GM12864 (cell line): Measurements from ENCODE around the gene TECPR1.

ENCODE experiments used
- DNase-seq: peaks from one replicate; pipeline ENCODE4 v3.0.0-alpha.2; 2011; ENCODE audit warnings: low read depth
- H3K4me3 ChIP-seq: 2 replicates; pipeline ENCODE4 v1.5.1; 2011; ENCODE audit warnings: mild to moderate bottlenecking, low read depth, low read length, control low read depth
- TF ChIP-seq, protein P1 (sequence below): IDR thresholded peaks from 2 replicates; pipeline ENCODE4 v1.5.1; 2011; ENCODE audit warnings: low read depth, mild to moderate bottlenecking, moderate library complexity, low read length, control low read depth, inconsistent platforms; ENCODE audit errors: missing control alignments

TECPR1 gene

DNA sequence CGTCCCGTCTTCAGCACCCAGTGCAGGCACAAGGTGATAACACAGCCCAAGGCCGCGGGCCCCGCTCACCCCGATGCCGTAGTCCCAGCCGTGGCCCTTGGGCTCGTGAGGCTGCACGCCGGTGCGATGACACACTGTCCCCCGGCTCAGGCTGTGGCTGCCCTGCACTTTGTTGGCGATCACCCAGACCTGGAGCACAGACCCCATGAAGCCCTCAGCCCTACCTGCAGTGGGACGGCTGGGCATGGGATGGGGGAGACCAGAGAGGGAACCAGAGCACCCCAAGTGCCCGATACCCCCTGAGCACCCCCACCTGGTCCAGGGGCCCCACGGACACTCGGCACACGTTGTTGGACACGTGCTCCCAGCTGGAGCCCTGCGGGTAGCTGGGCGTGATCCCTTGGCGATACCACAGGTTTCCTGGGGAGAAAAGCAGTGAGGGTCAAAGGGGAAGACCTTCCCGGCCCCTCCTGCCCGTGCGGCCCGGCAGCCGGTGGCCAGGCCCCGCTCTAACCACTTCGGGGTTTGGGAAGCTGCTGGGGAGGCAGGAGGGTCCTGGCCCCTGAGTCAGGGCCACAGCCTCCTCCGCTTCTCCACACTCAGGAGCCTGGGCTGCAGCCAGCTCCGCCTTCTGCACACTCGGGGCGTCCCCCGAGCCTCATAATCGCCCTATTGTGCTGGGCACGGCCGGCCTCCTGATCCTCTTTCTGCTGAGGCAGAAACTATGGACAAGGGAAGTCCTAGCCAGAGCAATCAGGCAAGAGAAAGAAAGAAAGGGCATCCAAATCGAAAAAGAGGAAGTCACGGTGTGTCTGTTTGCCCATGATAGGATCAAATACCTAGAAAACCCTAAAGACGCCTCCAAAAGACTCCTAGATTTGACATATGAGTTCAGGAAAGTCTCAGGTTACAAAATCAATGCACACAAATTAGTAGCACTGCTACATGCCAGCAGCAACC is 34.1 kb downstream of the TECPR1 start:
- no peak for DNase-seq
- TF ChIP-seq, protein P1, sequence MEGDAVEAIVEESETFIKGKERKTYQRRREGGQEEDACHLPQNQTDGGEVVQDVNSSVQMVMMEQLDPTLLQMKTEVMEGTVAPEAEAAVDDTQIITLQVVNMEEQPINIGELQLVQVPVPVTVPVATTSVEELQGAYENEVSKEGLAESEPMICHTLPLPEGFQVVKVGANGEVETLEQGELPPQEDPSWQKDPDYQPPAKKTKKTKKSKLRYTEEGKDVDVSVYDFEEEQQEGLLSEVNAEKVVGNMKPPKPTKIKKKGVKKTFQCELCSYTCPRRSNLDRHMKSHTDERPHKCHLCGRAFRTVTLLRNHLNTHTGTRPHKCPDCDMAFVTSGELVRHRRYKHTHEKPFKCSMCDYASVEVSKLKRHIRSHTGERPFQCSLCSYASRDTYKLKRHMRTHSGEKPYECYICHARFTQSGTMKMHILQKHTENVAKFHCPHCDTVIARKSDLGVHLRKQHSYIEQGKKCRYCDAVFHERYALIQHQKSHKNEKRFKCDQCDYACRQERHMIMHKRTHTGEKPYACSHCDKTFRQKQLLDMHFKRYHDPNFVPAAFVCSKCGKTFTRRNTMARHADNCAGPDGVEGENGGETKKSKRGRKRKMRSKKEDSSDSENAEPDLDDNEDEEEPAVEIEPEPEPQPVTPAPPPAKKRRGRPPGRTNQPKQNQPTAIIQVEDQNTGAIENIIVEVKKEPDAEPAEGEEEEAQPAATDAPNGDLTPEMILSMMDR, result no peak
- H3K4me3 ChIP-seq, result no peak overlapping the region

DNA sequence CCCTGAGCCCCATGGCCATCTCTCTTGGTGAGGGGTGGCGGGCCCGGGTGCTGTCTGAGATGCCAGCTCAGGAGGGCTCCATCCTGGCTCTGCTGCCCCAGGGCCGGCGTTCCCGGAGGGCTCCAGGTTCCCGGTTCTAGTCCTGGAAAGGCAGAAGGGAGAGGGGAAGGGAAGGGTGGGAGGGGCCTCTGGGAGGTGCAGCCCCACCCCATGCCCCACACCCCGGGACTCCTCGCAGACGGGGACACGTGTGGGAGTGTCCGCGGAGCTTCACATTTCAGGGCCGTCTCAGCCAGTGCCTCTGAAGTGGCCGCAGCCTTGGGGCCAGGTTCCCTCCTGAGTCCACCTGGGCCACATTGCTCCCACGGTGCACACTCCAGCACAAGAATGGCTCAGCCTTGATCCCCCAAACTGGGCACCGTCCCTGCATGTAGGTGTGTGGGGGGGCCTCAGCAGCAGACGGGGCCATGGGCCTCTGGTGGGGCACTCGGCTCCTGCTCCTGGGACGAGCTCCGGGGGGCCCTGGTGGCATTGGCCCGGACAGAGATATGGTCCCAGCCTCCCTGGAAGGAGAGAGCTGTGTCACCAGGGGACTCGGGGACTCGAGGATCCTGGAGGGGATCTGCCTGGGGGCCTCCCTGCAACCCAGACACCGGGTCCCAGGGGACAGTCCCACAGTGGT is 35.0 kb downstream of the TECPR1 start:
- no peak for DNase-seq
- no peak overlapping the region for H3K4me3 ChIP-seq
- TF ChIP-seq, protein P1, result no peak

DNA sequence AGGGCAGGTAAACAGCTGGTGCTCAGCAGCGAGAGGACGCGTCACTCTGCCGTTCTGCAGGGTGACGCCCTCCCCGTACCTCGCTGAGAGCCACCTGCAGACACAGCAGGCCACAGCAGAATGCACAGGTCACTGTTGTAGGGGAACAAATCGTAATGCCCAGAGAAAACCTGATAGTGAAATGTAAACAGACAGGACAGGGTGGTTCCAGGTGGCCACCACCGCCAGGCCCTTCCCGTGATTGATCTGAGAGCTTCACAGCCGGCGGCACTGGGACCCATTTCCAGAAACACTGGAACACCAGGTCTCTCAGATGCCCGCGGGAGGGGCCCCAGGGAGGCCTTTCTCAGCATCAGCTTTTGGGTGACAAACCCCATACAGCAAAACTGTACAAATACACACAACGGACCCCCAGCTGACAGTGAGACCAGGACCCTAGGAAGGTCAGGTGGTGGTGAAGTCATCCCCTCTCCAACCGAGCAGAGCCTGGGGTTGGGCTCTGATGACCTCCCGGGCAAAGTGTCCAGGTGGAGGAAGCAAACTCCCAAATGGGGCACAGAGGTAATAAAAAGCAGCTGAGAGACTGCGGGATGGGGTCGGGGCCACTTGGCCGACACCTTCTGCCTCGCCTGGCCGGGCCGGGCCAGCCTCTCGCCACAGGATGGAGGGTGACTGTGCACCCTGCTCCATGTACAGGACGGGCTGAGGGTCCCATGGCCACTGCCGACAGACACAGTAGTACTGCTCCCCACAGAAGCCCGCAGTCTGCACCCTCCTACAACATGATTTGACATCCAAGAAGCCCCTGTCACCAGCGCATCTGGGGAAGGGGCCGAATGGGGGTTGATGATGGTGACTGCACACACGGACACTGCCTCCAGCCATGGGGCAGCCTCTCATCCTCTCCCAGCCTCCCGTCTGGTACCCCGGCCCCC is 36.2 kb downstream of the TECPR1 start:
- TF ChIP-seq, protein P1, result no peak
- DNase-seq, result no peak
- no peak overlapping the region for H3K4me3 ChIP-seq

DNA sequence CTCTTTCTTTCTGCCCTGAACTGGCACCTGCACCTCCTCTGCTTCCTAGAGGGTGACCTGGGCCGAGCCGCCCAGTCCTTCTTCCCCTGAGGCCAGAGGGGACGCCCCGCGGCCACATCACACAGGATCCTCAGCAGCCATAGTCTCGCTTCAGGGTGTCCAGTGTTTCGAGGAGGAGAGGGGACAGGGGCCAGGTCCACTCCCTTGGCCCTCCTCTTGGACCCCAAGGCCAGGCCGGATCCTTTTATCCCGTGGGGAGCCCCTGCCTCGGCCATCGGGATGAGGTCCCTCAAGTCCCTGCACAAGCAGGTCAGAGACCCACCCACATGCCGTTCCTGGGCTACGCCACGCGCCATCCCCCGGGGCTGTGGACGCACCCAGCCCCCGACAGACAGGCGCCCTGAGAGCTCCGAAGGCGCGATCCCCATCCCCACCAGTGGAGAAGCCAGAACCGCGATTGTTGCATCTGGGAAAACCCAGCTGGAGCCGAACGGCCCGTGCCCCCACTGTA is 37.2 kb downstream of the TECPR1 start:
- no peak for DNase-seq
- no peak overlapping the region for H3K4me3 ChIP-seq
- TF ChIP-seq, protein P1, result no peak

DNA sequence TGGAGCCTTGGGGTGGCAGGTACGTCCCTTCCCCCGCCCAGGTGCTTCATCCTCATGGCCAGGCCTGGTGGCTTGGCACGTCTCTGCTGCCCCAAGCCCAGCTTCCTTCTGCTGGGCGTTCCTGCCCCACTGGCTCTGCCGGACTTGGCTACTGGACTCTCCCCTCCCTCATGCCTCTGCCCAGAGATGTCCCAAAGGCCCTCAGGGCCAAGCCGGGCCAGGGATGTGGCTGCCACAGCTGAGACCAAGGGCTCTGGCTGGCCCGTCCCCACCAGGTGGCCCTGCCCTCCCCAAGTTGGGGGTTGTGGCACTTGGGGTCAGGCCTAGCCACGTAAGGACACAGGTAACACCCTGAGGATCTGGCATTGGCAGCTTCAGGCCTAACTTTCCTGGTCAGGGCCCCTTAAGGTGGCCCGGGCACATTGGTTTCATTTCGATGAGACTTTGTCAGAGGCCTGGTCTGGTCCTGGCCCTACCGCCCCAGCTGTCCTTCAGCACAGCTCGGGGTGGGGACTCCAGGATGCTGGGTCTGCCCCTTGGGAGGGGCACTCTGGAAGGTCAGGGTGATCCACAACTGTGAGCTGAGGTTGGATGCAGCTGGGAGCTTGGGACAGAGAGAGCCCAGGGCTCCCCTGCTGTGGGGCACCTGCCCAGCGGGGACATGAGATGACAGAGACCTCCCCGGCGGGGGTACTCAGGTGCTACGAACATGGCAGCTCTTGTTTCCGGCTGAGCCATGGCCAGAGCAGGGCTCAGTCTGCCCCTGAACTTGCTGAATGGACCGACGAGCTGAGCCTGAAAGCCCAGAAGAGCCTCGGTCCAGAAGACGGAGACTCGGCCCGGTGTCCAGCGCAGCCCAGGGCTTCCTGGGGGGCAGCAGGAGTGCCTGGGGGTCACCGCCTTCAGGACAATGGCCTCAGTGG is 37.9 kb downstream of the TECPR1 start:
- no peak overlapping the region; the same call in 1 of the 2 replicates for H3K4me3 ChIP-seq
- DNase-seq, result no peak
- TF ChIP-seq, protein P1, result no peak
